Suppressor macrophage treated with lipopolysaccharide for 4 hours (primary cell): ENCODE measurements around the gene DTWD2.
A peak's percentile ranks its signal among the peaks of the same experiment; 100 is the strongest.
"Not testable (repeated sequence)": the region's sequence is repeated elsewhere in the genome, so short reads cannot be mapped to it uniquely, and the experiment has no call there.

Experiments used
- DNase-seq: peaks from one replicate; pipeline ENCODE4 v3.0.0-alpha.2; 2020

Gene DTWD2

GRCh38 chr5:118857700-118858099 is 130.6 kb downstream of the DTWD2 start:
- peak; percentile 10 for DNase-seq

GRCh38 chr5:118854819-118855218 is 133.5 kb downstream of the DTWD2 start:
- DNase-seq = no peak

GRCh38 chr5:118851785-118852184 is 136.6 kb downstream of the DTWD2 start:
- DNase-seq = not testable (repeated sequence)

- DNase-seq = not testable (repeated sequence)
Measured at GRCh38 chr5:118849507-118849906, 138.8 kb downstream of the DTWD2 start.

- no peak for DNase-seq
Measured at GRCh38 chr5:118844351-118844750, 144.0 kb downstream of the DTWD2 start.

GRCh38 chr5:118834710-118835109 is 153.6 kb downstream of the DTWD2 start:
- DNase-seq = no peak

GRCh38 chr5:118832974-118833373 is 155.4 kb downstream of the DTWD2 start:
- DNase-seq = no peak

- no peak for DNase-seq
Measured at GRCh38 chr5:118825226-118825625, 163.1 kb downstream of the DTWD2 start.

GRCh38 chr5:118818604-118819003 is 169.7 kb downstream of the DTWD2 start:
- DNase-seq = no peak

- no peak for DNase-seq
Measured at GRCh38 chr5:118808441-118808840, 179.9 kb downstream of the DTWD2 start.

GRCh38 chr5:118806571-118806970 is 181.8 kb downstream of the DTWD2 start:
- DNase-seq = no peak

GRCh38 chr5:118802335-118802734 is 186.0 kb downstream of the DTWD2 start:
- DNase-seq = no peak

- DNase-seq = no peak
Measured at GRCh38 chr5:118796081-118796480, 192.3 kb downstream of the DTWD2 start.

- no peak for DNase-seq
Measured at GRCh38 chr5:118794281-118794680, 194.1 kb downstream of the DTWD2 start.

- no peak for DNase-seq
Measured at GRCh38 chr5:118793652-118794051, 194.7 kb downstream of the DTWD2 start.

GRCh38 chr5:118793091-118793490 is 195.3 kb downstream of the DTWD2 start:
- no peak for DNase-seq

GRCh38 chr5:118791926-118792734 is 196.2 kb downstream of the DTWD2 start:
- DNase-seq = peak; percentile 63

- no peak for DNase-seq
Measured at GRCh38 chr5:118789366-118789765, 199.0 kb downstream of the DTWD2 start.

GRCh38 chr5:118788351-118788750 is 200.0 kb downstream of the DTWD2 start:
- no peak for DNase-seq
